ENCODE results near the gene C2orf78. TPM values are rescaled to one million over a fixed set of nuclear protein-coding genes. Genes with fewer than 3 reads are reported as not detected.
A peak's percentile ranks its signal among the peaks of the same experiment; 100 is the strongest.
"Not testable (repeated sequence)": the region's sequence is repeated elsewhere in the genome, so short reads cannot be mapped to it uniquely, and the experiment has no call there.

The C2orf78 gene
- total and polyA plus RNA-seq, 2 donors (not counting 3 experiments of a cell fraction or from before 2014, with no cell fraction given) = not detected

DNA sequence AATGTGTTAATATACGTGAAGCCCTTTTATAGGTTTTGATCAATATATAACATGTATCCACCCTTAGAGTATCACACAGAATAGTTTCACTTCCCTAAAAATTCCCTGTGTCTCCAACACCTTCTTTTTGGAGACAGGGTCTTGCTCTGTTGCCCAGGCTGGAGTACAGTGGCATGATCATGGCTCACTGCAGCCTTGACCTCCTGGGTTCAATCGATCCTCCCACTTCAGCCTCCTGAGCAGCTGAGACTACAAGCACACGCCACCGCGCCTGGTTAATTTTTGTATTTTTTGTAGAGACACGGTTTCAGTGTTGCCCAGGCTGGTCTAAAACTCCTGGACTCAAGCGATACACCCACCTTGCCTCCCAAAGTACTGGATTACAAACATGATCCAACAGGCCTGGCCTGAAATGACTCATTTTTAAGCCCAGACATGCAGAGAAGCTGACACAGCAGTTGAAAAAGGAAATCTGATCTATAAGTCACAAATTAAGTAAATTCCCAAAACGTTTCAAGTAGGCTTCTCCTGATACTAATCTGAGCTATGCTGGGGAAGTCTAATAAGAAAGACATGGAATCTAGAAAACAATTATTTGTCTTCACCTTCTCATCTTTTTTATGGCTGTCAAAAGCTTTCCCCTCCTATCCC is 7.0 kb upstream of the C2orf78 start:
- H3K79me2 ChIP-seq (ENCODE audit: control insufficient read depth, insufficient read depth, low read length) = peaks cover 21% of the 10 kb centered on the region
- H3K9ac ChIP-seq (replicated peaks; ENCODE audit: extremely low read depth, insufficient read depth, low read length) = no peak overlapping the region
- H3K27me3 ChIP-seq (ENCODE audit: control insufficient read depth in 2 of 2, insufficient read depth in 2 of 2, low read length in 2 of 2) = no peaks in the 10 kb centered on the region
- CTCF ChIA-PET = no interaction called here
- no TSS peak for BruUV-seq (replicated peaks)
- dilution Hi-C loops (cut with MboI; ENCODE audit: extremely low pct_ligation_motif_present, low sequenced_read_pairs) (no loop called here), intact Hi-C loops (cut with micrococcal nuclease) (no loop called here)
- POLR2A ChIA-PET = no interaction called here
- no peak overlapping the region for H3K4me3 ChIP-seq (replicated peaks in 1 of 3; ENCODE audit: insufficient read depth in 1 of 3, low read depth in 1 of 3, low read length in 3 of 3)
- FAIRE-seq (peak; percentile 49), DNase-seq (ENCODE audit: low read depth, low spot score) (no peak)
- TF ChIP-seq EZH2 (IDR thresholded peaks at IDR 0.05; ENCODE audit: borderline replicate concordance, low read depth, low read length, severe bottlenecking) = no peak
- TF ChIP-seq MAX (IDR thresholded peaks at IDR 0.05; ENCODE audit: insufficient read depth, insufficient read length) = no peak
- TF ChIP-seq JUN (IDR thresholded peaks at IDR 0.05; ENCODE audit: borderline replicate concordance, insufficient read depth, insufficient read length, low read depth) = no peak
- no peak for TF ChIP-seq CTCF (IDR thresholded peaks at IDR 0.05; ENCODE audit: extremely low read depth in 1 of 2, insufficient read depth in 1 of 2, low read depth in 1 of 2, low read length in 2 of 2)
- peak; percentile 18 for TF ChIP-seq FOS (IDR thresholded peaks at IDR 0.05; ENCODE audit: borderline replicate concordance, insufficient read depth, low read length)
- no peak for TF ChIP-seq POLR2A (IDR thresholded peaks at IDR 0.05; ENCODE audit: low read depth, low read length)
- H2AFZ ChIP-seq (ENCODE audit: low read depth, low read length) = no peak overlapping the region
- H4K20me1 ChIP-seq (replicated peaks; ENCODE audit: control insufficient read depth, extremely low read depth, insufficient read depth, low read length) = no peaks in the 10 kb centered on the region
- H3K27ac ChIP-seq (ENCODE audit: insufficient read depth, low read depth, low read length) = no peak overlapping the region
- peaks cover 9 to 15% of the 10 kb centered on the region in 2 experiments for H3K36me3 ChIP-seq (ENCODE audit: control insufficient read depth in 2 of 2, extremely low read depth in 1 of 2, insufficient read depth in 2 of 2, low read length in 2 of 2)
- H3K9me1 ChIP-seq (replicated peaks; ENCODE audit: control insufficient read depth, extremely low read depth, insufficient read depth, low read length) = no peaks in the 10 kb centered on the region
- H3K9me3 ChIP-seq (replicated peaks; ENCODE audit: control insufficient read depth, insufficient read depth, low read length) = no peaks in the 10 kb centered on the region
- H3K4me1 ChIP-seq (ENCODE audit: control insufficient read depth, extremely low read depth, insufficient read depth, low read length) = peaks cover 9% of the 10 kb centered on the region
- no peak overlapping the region for H3K4me2 ChIP-seq (ENCODE audit: insufficient read depth, low read length)

DNA sequence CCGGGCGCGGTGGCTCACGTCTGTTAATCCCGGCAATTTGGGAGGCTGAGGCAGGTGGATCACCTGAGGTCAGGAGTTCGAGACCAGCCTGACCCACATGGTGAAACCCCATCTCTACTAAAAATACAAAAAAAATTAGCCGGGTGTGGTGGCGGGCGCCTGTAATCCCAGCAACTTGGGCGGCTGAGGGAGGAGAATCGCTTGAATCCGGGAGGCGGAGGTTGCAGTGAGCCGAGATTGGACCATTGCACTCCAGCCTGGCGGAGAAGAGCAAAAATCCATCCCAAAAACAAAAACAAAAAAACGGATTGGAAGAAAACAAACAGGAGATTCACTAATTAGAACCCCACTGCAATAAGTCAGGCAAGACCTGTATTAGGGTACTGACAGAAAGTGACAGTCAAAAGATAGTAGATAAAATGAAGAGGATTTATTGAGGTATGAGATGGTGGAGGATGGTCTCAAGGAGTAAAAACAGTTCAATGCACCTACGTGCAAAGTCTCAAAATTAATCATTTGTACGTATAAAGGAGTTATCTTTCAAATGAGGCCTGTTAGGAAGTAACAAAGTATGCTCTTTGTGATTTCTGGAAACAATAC is 5.0 kb upstream of the C2orf78 start:
- Histone ChIP-seq H3K9ac (replicated peaks; ENCODE audit: extremely low read depth, insufficient read depth, low read length) (peak overlapping the region; percentile 69), H3K4me2 (ENCODE audit: insufficient read depth, low read length) (peak overlapping the region; percentile 98), H3K4me3 (replicated peaks in 1 of 3; ENCODE audit: insufficient read depth in 1 of 3, low read depth in 1 of 3, low read length in 3 of 3) (peak overlapping the region; percentile 66 to 92 (median 68)), H3K79me2 (ENCODE audit: control insufficient read depth, insufficient read depth, low read length) (peaks cover 21% of the 10 kb centered on the region), H2AFZ (ENCODE audit: low read depth, low read length) (peak overlapping the region; percentile 65)
- H4K20me1 ChIP-seq (replicated peaks; ENCODE audit: control insufficient read depth, extremely low read depth, insufficient read depth, low read length); POLR2A ChIA-PET; FAIRE-seq; H3K36me3 ChIP-seq (ENCODE audit: control insufficient read depth in 2 of 2, extremely low read depth in 1 of 2, insufficient read depth in 2 of 2, low read length in 2 of 2); H3K9me3 ChIP-seq (replicated peaks; ENCODE audit: control insufficient read depth, insufficient read depth, low read length); BruUV-seq (replicated peaks); H3K27me3 ChIP-seq (ENCODE audit: control insufficient read depth in 2 of 2, insufficient read depth in 2 of 2, low read length in 2 of 2); H3K27ac ChIP-seq (ENCODE audit: insufficient read depth, low read depth, low read length); dilution Hi-C loops (cut with MboI; ENCODE audit: extremely low pct_ligation_motif_present, low sequenced_read_pairs); H3K4me1 ChIP-seq (ENCODE audit: control insufficient read depth, extremely low read depth, insufficient read depth, low read length); DNase-seq (ENCODE audit: low read depth, low spot score); H3K9me1 ChIP-seq (replicated peaks; ENCODE audit: control insufficient read depth, extremely low read depth, insufficient read depth, low read length); intact Hi-C loops (cut with micrococcal nuclease): not testable (repeated sequence)
- CTCF ChIA-PET = interaction anchor here (1.0 to 1.1 kb wide), 3 partner anchors 42 to 373 kb away, joined by 3 to 8 read pairs (median 4); partner anchors contain the start of gene TPRKB
